Measurements from ENCODE around the gene MGRN1.

The MGRN1 gene

GRCh38 chr16:4654964-4655590 is 30.5 kb downstream of the MGRN1 start:
- DNase-seq: no peak

- no peak for DNase-seq
Measured at GRCh38 chr16:4655801-4656200, 31.2 kb downstream of the MGRN1 start.

- no peak for DNase-seq
Measured at GRCh38 chr16:4656221-4656620, 31.6 kb downstream of the MGRN1 start.

- DNase-seq: no peak
Measured at GRCh38 chr16:4656695-4657686, 32.4 kb downstream of the MGRN1 start.

- no peak for DNase-seq
Measured at GRCh38 chr16:4659363-4660353, 35.0 kb downstream of the MGRN1 start.

- no peak for DNase-seq
Measured at GRCh38 chr16:4660454-4661007, 35.9 kb downstream of the MGRN1 start.

- no peak for DNase-seq
Measured at GRCh38 chr16:4661661-4662060, 37.0 kb downstream of the MGRN1 start.

GRCh38 chr16:4663465-4663776 is 38.8 kb downstream of the MGRN1 start:
- no peak for DNase-seq

- no peak for DNase-seq
Measured at GRCh38 chr16:4663777-4664465, 39.3 kb downstream of the MGRN1 start.

- DNase-seq: no peak
Measured at GRCh38 chr16:4664538-4665418, 40.2 kb downstream of the MGRN1 start.

GRCh38 chr16:4666537-4667202 is 42.0 kb downstream of the MGRN1 start:
- DNase-seq: no peak

GRCh38 chr16:4667203-4667963 is 42.8 kb downstream of the MGRN1 start:
- DNase-seq: no peak

- DNase-seq: no peak
Measured at GRCh38 chr16:4668313-4668960, 43.8 kb downstream of the MGRN1 start.

GRCh38 chr16:4673387-4674046 is 48.9 kb downstream of the MGRN1 start:
- DNase-seq: no peak

GRCh38 chr16:4674926-4675530 is 50.4 kb downstream of the MGRN1 start:
- DNase-seq: no peak

GRCh38 chr16:4675864-4676786 is 51.5 kb downstream of the MGRN1 start:
- DNase-seq: no peak

GRCh38 chr16:4676831-4677230 is 52.2 kb downstream of the MGRN1 start:
- DNase-seq: no peak

Data from SIG-M5 (cell line).